RWPE1 (cell line): Measurements from ENCODE around the gene C10orf88.
A peak's percentile ranks its signal among the peaks of the same experiment; 100 is the strongest.

Experiments used
- CTCF ChIA-PET: fragments of 350-600 bp; sonication (Branson Sonifier 250); formaldehyde crosslinking; extraction: SDS; loops from one replicate; lab custom pipeline; 2021; lab: Yijun Ruan, JAX
- POLR2A ChIA-PET: fragments of 400-600 bp; formaldehyde crosslinking; extraction: SDS; loops from one replicate; lab custom pipeline; 2020; ENCODE audit warnings: antibody characterized with exemption; ENCODE audit not compliant: low non-redundant PET; lab: Yijun Ruan, JAX
- DNase-seq: peaks from one replicate; pipeline ENCODE4 v3.0.0; 2012; ENCODE audit warnings: low spot score
- H3K27ac ChIP-seq: fragments of 450-650 bp; 2 replicates; pipeline ENCODE4 v1.5.1; 2017
- TF ChIP-seq, protein P1 (sequence below): fragments of 450-650 bp; conservative IDR thresholded peaks from 2 replicates; pipeline ENCODE4 v1.5.1; 2017; ENCODE audit warnings: low read depth, mild to moderate bottlenecking

C10orf88 gene

DNA sequence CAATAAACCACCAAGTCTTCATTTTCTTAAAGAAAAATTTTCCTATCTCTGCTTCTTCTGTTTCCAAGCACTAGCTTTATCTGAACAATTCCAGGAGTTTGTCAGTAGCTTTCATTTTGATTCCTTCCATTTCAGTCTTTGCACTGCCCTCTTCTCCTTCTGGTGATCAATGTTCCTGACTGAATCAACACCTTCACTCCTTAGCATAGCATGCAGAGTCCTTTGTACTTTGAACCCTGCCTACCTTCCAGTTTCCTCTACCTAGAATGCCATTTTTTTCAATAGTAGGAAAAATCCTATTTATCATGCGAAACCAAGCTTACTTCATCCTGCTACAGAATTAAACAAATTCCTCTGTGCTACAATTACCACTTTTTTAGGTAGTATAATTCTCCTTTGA, 1.9 kb upstream of the C10orf88 start:
- ChIA-PET CTCF (no interaction called here), POLR2A (no interaction called here)
- no peak for DNase-seq
- no peak overlapping the region for H3K27ac ChIP-seq
- TF ChIP-seq, protein P1, sequence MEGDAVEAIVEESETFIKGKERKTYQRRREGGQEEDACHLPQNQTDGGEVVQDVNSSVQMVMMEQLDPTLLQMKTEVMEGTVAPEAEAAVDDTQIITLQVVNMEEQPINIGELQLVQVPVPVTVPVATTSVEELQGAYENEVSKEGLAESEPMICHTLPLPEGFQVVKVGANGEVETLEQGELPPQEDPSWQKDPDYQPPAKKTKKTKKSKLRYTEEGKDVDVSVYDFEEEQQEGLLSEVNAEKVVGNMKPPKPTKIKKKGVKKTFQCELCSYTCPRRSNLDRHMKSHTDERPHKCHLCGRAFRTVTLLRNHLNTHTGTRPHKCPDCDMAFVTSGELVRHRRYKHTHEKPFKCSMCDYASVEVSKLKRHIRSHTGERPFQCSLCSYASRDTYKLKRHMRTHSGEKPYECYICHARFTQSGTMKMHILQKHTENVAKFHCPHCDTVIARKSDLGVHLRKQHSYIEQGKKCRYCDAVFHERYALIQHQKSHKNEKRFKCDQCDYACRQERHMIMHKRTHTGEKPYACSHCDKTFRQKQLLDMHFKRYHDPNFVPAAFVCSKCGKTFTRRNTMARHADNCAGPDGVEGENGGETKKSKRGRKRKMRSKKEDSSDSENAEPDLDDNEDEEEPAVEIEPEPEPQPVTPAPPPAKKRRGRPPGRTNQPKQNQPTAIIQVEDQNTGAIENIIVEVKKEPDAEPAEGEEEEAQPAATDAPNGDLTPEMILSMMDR, result no peak

DNA sequence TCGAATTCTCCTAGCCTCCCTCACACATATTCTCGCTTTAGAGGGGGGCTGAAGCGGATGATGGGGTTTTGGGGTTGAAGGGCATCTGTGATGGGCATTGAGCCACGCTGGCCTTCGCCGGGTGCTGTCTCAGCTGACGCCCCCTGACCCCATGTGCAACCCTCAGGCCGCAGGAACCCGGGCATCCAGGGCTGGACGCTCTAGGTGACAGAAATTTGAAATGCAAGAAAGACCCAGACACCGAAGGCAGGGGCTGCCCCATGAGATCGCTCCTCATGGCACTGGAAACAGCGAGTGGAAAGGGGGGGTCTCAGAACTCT, 664 bp upstream of the C10orf88 start:
- POLR2A ChIA-PET, result no interaction called here
- TF ChIP-seq, protein P1, result no peak
- DNase-seq, result no peak
- CTCF ChIA-PET, result interaction anchor here (0.6 kb wide), 1 partner anchor 36 kb away, joined by 4 read pairs; no protein-coding TSS in a partner anchor
- peak overlapping the region; percentile 80 for H3K27ac ChIP-seq

DNA sequence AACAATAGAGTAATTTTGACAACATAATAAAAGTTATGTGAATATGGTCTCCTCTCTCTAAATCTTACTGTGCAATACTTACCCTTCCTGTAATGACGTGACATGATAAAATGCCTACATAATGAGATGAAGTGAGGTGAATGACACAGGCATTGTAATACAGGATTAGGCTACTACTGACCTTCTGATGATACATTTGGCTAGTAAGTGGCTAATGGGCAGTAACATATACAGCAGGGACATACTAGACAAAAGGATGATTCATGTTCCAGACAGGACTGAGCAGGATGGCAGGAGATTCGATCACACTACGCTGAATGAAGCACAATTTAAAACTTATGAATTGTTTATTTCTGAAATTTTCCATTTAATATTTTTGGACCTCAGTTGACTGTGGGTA, 4.7 kb downstream of the C10orf88 start:
- ChIA-PET POLR2A (no interaction called here), CTCF (no interaction called here)
- H3K27ac ChIP-seq, result no peak overlapping the region
- DNase-seq, result no peak
- TF ChIP-seq, protein P1, result no peak

DNA sequence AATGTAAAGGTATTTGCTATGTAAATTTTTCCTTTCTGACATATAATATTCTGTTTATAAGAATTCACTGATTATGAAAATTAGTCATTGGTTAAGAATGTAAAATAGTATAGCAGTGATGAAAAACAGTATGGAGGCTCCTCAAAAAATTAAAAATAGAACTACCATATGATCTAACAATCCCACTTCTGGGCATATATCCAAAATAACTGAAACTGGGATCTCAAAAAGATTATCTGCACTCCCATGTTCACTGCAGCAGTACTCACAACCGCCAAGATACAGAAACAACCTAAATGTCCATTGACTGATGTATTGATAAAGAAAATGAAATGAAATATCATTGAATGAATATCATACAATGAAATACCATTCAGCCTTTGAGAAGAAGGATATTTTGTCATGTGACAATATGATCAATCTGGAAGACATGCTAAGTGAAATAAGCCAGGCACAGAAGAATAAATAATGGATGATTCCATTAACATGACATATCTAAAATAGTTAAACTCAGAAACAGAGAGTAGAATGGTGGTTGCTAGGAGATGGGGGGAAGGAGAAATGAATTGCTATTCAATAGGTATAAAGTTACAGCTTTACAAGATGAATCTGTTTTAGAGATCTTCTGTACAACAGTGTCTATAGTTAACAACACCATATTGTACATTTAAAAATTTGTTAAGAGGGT, 14.0 kb downstream of the C10orf88 start:
- POLR2A ChIA-PET, result no interaction called here
- no peak for DNase-seq
- TF ChIP-seq, protein P1, result no peak
- H3K27ac ChIP-seq, result no peak overlapping the region
- CTCF ChIA-PET, result no interaction called here

DNA sequence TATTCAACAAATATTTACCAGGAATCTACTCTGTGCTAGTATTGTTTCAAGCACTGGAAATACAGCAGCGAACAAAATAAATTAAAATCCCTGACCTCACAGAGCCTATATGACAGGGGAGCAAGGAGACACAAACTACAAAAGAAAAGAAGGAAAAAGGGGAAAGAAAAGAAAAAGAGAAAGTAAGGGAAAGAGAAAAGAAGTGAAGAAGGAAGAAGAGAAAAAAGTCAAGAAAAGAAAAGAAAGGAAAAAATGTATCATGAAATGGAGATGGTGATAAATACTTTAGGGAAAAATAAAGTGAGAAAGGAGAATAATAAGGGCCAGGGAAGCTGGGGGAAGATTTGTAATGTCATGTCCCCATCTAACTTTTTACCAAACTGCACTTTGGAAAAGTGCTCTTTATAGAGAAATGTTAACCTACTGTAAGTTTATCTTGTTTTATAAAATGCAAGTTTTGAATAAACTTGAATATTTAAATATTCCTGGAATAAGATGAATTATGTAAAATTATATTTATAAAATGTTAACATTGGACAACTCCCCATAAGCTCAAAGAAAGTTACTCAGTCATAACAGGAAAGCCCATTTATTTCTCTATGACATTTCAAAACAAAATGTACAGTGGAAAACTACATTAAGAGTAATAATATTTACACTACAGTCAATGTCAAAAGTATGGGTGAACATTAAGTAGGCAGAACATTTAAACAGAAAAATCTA, 14.7 kb downstream of the C10orf88 start:
- TF ChIP-seq, protein P1, result no peak
- no peak for DNase-seq
- no peak overlapping the region for H3K27ac ChIP-seq
- ChIA-PET CTCF (no interaction called here), POLR2A (no interaction called here)

DNA sequence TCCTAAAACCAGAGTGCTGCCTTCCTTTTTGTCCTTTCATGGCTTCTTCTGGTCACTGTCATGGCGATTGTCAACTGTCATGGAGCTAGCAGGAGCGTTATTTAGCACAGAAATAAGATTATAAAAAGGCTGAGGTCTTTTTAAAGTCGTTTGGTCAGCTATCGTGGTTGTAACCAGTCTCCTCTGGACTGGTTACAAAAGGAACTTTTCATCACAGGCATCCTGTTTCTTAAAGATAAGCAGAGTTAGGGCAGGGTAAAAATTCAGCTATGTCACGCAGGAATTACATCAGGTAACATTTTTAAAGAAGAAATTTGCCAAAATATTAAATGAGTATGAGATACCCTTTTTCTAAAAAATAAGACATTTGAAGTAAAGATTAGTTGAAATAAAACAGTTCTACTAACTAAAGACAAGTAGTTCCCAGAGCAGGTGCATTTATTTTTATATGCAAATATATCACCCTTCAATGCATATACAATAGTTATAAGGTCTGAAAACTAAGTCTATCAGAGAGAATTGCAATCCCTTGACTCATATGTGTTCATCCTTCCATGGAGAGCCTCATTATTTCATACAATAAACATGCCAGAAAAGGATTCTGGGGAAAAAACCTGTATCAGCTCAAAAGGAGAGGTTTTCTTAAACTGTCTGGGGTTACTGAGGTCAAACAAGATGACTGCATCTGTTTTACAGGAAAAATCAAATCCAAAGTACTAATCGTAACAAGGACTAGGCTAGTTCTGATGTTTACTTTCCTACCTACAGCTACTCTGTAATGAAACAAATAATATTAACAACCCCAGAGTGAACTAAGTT, 22.7 kb downstream of the C10orf88 start:
- no peak for DNase-seq

More for the DNA sequence above, 22.7 kb downstream of the C10orf88 start:
- TF ChIP-seq, protein P1, result no peak
- POLR2A ChIA-PET, result no interaction called here
- CTCF ChIA-PET, result no interaction called here
- no peak overlapping the region for H3K27ac ChIP-seq
